Ureter (tissue), 1 donor: ENCODE measurements around the gene MOCS3. TPM values are rescaled to one million over a fixed set of nuclear protein-coding genes. Genes with fewer than 3 reads are reported as not detected.

ENCODE experiments used
- DNase-seq: peaks from one replicate; pipeline ENCODE4 v3.0.0-alpha.2; 2020; ENCODE audit warnings: low spot score
- total RNA-seq: library from RNA; stranded (reverse); gene quantifications from one replicate; pipeline ENCODE4 v1.2.4, GENCODE V29; 2023
- donor health status: DM: yes; HTN: yes; CAD: no.

MOCS3 gene
- total RNA-seq, 1 donor from 2014 or later, result 6.5 TPM

GRCh38 chr20:51011479-51011878 is 52.9 kb downstream of the MOCS3 start:
- DNase-seq, result no peak

- DNase-seq, result no peak
Observed at GRCh38 chr20:51012357-51012756, 53.7 kb downstream of the MOCS3 start.

Other genes starting within 250 kb of the MOCS3 start
- 27.0 TPM for gene PARD6B, start 227.2 kb upstream of the MOCS3 start, total RNA-seq
- 12.2 TPM for gene BCAS4, start 163.8 kb upstream of the MOCS3 start, total RNA-seq
- 127 TPM for gene ADNP, start 27.4 kb upstream of the MOCS3 start, total RNA-seq
- gene DPM1, start 286 bp upstream of the MOCS3 start, total RNA-seq, result 41.8 TPM
- gene KCNG1, start 64.3 kb downstream of the MOCS3 start, total RNA-seq, result 22.4 TPM